HG03196 (cell line): Measurements from ENCODE around the gene SLCO3A1.

ENCODE experiments used
- ATAC-seq: cut with Tn5 transposase; IDR thresholded peaks from one replicate; pipeline ENCODE4 v1.9.1; 2021; ENCODE audit not compliant: unreplicated experiment

The SLCO3A1 gene

GRCh38 chr15:92118162-92118935 lies 264.8 kb downstream of the SLCO3A1 start:
- no peak for ATAC-seq

DNA sequence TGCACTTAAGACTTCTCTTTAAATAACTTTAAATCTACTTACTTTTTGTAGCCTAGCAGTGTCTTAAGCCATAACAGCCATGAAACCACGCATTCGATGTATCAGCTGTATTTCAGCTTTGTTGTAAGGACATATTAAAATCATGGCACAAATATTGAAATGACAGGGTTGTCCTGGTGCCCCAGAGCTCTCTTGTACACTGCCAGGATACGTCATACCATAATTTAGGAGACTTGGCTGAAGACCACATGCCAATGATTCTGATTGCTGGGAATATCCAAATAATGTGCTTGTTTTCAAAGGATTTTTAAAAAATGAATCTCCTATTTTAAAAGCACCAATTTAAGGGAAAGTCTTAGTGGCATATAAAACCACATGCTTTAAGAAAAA lies 265.4 kb downstream of the SLCO3A1 start:
- ATAC-seq, result no peak

GRCh38 chr15:92120094-92120795 lies 266.7 kb downstream of the SLCO3A1 start:
- ATAC-seq, result no peak

- ATAC-seq, result no peak
Observed at GRCh38 chr15:92121047-92121446, 267.5 kb downstream of the SLCO3A1 start.

- no peak for ATAC-seq
Observed at GRCh38 chr15:92122259-92122658, 268.8 kb downstream of the SLCO3A1 start.

GRCh38 chr15:92123962-92124656 lies 270.6 kb downstream of the SLCO3A1 start:
- ATAC-seq, result no peak

DNA sequence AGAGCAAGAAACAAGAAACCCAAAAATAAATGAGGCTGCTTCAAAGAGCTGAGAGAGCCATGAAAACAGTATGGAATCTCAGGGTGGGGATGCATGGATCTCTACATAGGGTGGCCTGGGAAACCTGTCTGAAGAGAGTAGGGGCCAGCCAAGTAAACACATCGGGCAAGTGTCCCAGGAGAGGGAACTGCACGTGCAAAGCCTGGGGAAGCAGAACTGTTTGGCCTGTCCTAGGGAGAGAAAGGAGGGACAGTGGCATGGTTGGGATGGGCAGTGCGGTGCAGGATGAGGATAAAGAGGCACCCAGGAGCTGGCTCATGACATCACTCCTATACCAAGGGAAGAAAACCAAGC lies 271.1 kb downstream of the SLCO3A1 start:
- ATAC-seq, result no peak

DNA sequence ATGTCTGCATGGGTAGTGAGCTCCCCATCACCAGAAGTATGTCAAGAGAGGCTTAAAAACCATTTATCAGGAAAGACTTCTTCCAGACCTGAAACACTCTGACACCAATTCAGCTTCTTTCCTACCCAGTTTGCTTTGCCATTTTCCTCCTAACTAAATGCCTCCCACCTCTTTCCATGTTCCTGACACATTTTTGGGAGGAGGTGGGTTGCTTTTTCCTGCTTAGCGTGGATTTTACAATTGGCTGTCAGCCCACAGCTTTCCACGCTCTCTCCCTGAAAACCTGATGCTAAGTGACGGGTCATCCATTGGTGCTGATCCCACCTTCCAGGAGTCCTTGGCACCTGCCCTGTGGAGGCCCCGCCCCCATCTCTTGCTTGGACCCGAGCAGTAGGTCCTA lies 275.3 kb downstream of the SLCO3A1 start:
- no peak for ATAC-seq

DNA sequence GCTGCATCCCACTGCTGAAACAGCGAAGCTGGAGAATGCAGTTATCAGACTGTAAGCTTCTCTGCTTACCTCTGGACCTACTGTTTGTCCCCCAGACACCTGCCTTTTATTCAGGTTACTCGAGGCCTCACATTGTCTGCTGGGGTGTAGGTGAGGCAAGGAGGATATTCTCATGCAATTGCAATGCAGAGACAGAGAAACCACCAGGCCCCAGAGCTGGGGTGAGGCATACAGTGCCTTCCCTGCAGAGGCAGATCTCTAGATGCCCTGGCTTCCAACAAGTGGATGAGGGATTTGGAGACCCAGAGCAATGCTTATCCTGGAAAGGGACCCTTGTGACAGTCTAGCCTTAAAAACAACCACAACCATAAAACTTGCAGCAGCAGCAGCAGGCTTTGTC lies 276.7 kb downstream of the SLCO3A1 start:
- no peak for ATAC-seq

- ATAC-seq, result no peak
Observed at GRCh38 chr15:92130906-92131305, 277.4 kb downstream of the SLCO3A1 start.

GRCh38 chr15:92132982-92133755 lies 279.7 kb downstream of the SLCO3A1 start:
- ATAC-seq, result no peak

DNA sequence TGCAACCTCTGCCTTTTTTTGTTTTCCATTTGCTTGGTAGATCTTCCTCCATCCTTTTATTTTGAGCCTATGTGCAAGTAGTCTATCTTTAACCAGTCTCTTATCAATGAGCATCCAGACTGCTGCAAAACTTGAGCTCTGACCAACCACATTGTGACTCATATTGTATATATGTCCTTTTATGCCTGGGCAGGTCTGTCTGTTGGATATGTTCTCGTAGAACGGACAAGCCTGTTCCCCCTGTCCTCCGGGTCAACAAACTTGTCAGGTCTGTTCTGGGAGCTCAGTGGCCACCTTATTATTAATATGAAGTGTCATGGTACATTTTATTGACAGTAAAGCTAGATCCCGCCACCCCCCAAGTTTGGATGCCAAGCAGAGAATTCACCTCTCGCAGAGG lies 287.3 kb downstream of the SLCO3A1 start:
- no peak for ATAC-seq

DNA sequence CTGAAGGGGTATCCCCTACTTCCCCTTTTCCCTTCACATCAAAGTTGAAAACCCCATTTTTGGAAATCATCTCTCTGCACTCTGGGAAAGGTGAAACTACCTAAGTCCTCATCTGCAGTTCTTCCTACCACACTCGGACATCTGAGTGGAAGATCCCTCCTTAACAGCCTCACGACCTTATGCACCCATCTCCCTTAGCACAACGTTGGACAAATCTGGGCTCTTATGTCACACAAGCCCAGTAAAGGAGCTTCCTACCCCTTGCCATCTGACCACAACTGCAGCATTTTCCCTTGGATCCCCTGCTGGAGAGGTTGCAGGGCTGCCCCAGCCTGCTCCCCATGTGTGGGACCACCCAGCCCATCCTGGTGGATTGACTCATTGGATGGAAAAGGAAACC lies 288.1 kb downstream of the SLCO3A1 start:
- no peak for ATAC-seq

DNA sequence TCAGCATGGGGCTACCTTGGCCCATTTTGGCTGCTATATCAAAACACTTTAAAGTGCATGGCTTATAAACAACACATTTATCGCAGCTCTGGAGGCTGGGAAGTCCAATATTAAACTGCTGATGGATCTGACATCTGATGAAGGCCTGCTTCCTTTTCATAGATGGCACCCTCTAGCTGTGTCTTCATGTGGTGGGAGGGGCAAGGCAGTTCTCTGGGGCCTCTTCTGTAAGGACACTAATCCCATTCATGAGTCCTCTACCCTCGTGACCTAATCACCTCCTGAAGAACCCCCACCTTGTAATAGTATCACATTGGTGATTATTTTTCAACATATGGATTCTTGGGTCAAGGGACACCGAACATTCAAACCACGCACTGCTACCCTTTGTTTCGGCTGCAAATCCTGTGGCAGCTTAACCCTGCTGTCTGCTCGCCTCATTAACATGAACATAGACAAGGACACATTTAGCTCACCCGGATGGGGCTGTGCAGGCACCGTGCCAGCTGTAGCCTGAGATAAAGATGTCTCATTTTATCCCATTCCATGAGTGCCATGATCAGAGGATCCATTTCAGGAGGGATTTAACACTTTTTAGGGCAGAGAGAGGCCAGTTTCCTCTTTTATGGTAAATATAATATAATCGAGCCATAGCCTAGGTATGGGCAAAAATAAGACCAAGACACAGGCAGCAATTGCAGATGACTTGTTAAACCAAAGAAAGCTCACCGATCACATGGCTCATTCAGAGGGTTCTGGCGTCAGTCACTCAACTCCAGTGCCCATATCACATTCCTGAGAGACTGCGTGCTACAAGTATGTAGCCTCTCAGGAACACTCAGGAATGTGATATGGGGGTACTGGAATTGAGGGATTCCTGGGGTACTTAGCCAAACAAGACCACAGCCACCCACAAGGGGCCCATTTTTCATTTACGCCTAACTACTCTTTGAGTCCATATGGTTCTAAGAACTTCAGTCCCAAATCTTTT lies 289.0 kb downstream of the SLCO3A1 start:
- no peak for ATAC-seq

DNA sequence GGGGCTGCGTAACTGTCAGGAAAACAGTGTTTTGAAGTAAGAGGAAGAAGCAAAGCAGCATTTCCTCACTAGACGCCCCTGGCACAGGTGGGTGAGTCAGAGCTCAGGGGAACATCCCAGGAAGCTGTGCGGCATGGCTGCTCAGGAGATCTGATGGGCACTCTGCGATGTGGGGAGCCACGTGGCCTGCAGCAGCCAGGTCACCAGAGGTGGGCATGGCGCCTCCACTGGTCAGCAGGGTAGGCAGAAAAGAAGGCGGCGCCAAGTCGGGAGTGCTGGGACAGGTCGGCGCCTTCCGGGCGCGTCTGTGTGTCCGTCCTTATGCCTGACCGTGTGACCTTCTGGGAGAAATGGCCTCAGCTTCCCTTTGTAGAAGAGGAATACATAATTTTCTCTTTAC lies 290.3 kb downstream of the SLCO3A1 start:
- ATAC-seq, result no peak

GRCh38 chr15:92146511-92147150 lies 293.1 kb downstream of the SLCO3A1 start:
- no peak for ATAC-seq

DNA sequence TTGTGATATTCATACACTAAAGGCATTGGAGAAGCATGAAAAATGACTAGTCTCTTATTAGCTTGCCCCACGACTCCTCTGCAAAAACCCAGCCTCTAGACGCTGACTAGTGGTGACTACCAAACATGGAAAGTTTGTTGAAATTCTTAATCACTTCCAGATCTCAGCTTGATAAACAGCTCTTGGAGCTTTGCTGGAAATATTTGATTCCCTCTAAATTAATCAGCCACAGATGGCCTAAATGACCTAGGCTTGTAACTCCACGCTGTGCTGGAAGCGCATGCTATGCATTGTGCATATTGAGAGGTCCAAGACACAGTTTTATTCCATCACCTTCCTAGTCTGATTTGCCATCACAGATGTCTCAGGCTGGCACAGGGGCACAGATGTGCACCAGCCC lies 295.5 kb downstream of the SLCO3A1 start:
- ATAC-seq, result no peak

DNA sequence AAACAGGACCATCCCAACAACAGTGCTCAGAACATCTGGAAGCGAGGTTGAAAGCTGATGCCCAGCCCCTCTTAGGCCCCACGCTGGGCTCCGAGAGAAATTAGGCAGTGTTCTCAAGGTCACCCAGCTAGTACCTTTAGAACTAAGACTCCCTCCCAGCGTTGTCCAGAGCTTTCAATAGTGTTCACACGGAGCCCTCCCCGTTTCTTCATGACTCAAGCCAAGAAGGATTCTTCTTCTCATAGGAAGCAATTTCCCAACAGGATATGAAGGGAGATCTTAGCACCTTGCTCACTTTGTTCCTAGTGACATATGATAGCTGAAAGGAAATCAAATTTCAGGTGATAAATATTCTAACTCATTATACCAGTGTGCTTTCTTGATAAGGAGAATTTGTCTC lies 296.0 kb downstream of the SLCO3A1 start:
- ATAC-seq, result no peak

- no peak for ATAC-seq
Observed at GRCh38 chr15:92151168-92151567, 297.7 kb downstream of the SLCO3A1 start.

DNA sequence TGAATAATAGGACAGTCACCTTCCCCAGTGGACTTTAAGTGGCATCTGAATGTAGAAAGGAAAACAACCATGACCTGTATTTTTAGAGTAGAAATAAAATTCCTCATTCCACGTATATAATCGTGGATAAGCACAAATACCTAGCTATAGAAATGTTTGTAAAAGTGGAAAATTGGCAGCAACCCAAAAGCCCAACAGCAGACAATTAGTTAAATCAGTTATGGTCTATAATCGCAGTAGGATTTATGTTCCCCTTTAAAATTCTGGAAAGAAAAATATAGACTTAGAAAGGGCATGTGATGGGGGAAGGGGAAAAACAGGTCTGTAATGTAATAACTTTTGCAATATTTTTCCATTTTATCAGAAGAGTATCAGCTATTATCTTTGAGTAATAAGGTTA lies 298.2 kb downstream of the SLCO3A1 start:
- ATAC-seq, result no peak
